Activated CD4-positive, CD25-positive, alpha-beta regulatory T cell treated with anti-CD3 and anti-CD28 coated beads, Interleukin-2, amount 50 U/mL, for 72 hours (primary cell): ENCODE measurements around the gene TSEN54.

Experiments used
- DNase-seq: peaks from one replicate; pipeline ENCODE4 v3.0.0; 2021

The TSEN54 gene

GRCh38 chr17:75546181-75546580 is 29.9 kb downstream of the TSEN54 start:
- DNase-seq: no peak

- DNase-seq: no peak
Measured at GRCh38 chr17:75547091-75547490, 30.8 kb downstream of the TSEN54 start.

- DNase-seq: no peak
Measured at GRCh38 chr17:75548813-75549212, 32.5 kb downstream of the TSEN54 start.

GRCh38 chr17:75549246-75550138 is 33.2 kb downstream of the TSEN54 start:
- DNase-seq: no peak

- DNase-seq: no peak
Measured at GRCh38 chr17:75550139-75550465, 33.8 kb downstream of the TSEN54 start.

- no peak for DNase-seq
Measured at GRCh38 chr17:75551266-75551665, 34.9 kb downstream of the TSEN54 start.

- no peak for DNase-seq
Measured at GRCh38 chr17:75552425-75553294, 36.3 kb downstream of the TSEN54 start.

- DNase-seq: no peak
Measured at GRCh38 chr17:75553295-75554110, 37.2 kb downstream of the TSEN54 start.

GRCh38 chr17:75555679-75556153 is 39.4 kb downstream of the TSEN54 start:
- DNase-seq: no peak

GRCh38 chr17:75557075-75557851 is 40.9 kb downstream of the TSEN54 start:
- no peak for DNase-seq

- DNase-seq: no peak
Measured at GRCh38 chr17:75557852-75558665, 41.7 kb downstream of the TSEN54 start.

GRCh38 chr17:75558666-75559530 is 42.6 kb downstream of the TSEN54 start:
- no peak for DNase-seq

GRCh38 chr17:75559958-75560533 is 43.7 kb downstream of the TSEN54 start:
- no peak for DNase-seq

- no peak for DNase-seq
Measured at GRCh38 chr17:75561927-75562603, 45.7 kb downstream of the TSEN54 start.

- DNase-seq: no peak
Measured at GRCh38 chr17:75563063-75563758, 46.9 kb downstream of the TSEN54 start.

GRCh38 chr17:75564195-75564594 is 47.9 kb downstream of the TSEN54 start:
- DNase-seq: no peak

- DNase-seq: no peak
Measured at GRCh38 chr17:75565066-75565465, 48.7 kb downstream of the TSEN54 start.

- DNase-seq: no peak
Measured at GRCh38 chr17:75565618-75566017, 49.3 kb downstream of the TSEN54 start.

GRCh38 chr17:75566416-75566815 is 50.1 kb downstream of the TSEN54 start:
- DNase-seq: no peak
